Pancreas (tissue), 10 donors: ENCODE measurements around the gene LGALS7. TPM values are rescaled to one million over a fixed set of nuclear protein-coding genes. Genes with fewer than 3 reads are reported as not detected.
"Not testable (repeated sequence)": the region's sequence is repeated elsewhere in the genome, so short reads cannot be mapped to it uniquely, and the experiment has no call there.

Experiments
- ATAC-seq, 4 donors: fragments of 200-7000 bp; cut with Tn5 transposase; one replicate each; pipeline versions ENCODE4 v1.8.0 to v1.9.1; 2020; ENCODE audit warnings: mild to moderate bottlenecking in 4 of 4, moderate library complexity in 4 of 4
- DNase-seq, 6 donors: peaks; one replicate each; pipeline ENCODE4 v3.0.0-alpha.2; 2020
- FAIRE-seq: peaks from 2 replicates; lab custom pipeline; 2012; peaks lifted over from hg19 to GRCh38; lab: Jason Lieb, UNC
- H3K27ac ChIP-seq, 4 donors: fragments of 200-600 bp; sonication (generic); 1 replicate in 3 of 4; 2 replicates in 1 of 4; pipeline versions ENCODE4 v1.5.0 to v1.8.0; 2020
- H3K27me3 ChIP-seq, 4 donors: fragments of 200-600 bp; one replicate each; pipeline ENCODE4 v1.8.0; 2021
- H3K36me3 ChIP-seq, 3 donors: fragments of 200-600 bp; sonication (generic) in 1 of 3; one replicate each; pipeline versions ENCODE4 v1.5.0 to v1.8.0; 2020 to 2021
- H3K4me1 ChIP-seq, 3 donors: fragments of 200-600 bp; one replicate each; pipeline ENCODE4 v1.8.0; 2021
- H3K4me3 ChIP-seq, 4 donors: fragments of 200-600 bp; sonication (generic) in 2 of 4; one replicate each; pipeline versions ENCODE4 v1.5.0 to v1.8.0; 2020 to 2021
- H3K9me3 ChIP-seq, 4 donors: fragments of 200-600 bp; one replicate each; pipeline ENCODE4 v1.8.0; 2021
- CTCF ChIP-seq, 4 donors: fragments of 200-600 bp; sonication (generic) in 3 of 4; IDR thresholded peaks; one replicate each; pipeline versions ENCODE4 v1.5.0 to v1.8.0; 2021; ENCODE audit warnings: antibody characterized with exemption in 4 of 4
- WGBS, 2 donors: extraction: QIAGEN DNeasy Blood & Tissue Kit; methylation state at CpG; one replicate each; pipeline ENCODE4 v1.1.7; 2013; 5-methylcytosine and 5-hydroxymethylcytosine counted together
- intact Hi-C, 3 donors: fragments of 100-400 bp; cut with DNase I; formaldehyde crosslinking; loops; one replicate each; pipeline versions ENCODE4 v1.11.1 to v1.14.2; 2022
- polyA plus RNA-seq, 2 donors: library from polyadenylated mRNA; stranded (reverse); fragments of 200-250 nt; gene quantifications; one replicate each; pipeline ENCODE4 v1.2.3, GENCODE V29; 2013
- total RNA-seq, 6 donors: library from RNA; stranded (reverse); fragmentation: NEBNext Ultra II Directional in 4 of 6; extraction: Animal tissue kit (Norgen Biotek cat#: 25700) in 4 of 6; gene quantifications; one replicate each; pipeline versions ENCODE4 v1.2.1 to v1.2.4, GENCODE V29; 2021 to 2023
- donor health status: healthy with polysubstance abuse.
- donor health status: DM: no; HTN: no; CAD: no; lungs with moderate emphysema.
- donor health status: DM: no; HTN: no; CAD: no.
- donor health status: control.
- donor health status: control.
- donor health status: Bipolar disorder and iron deficiency.
- donor health status: DM: yes; HTN: yes; CAD: no.
- donor health status: DM: no; HTN: no; CAD: no.
- donor health status: DM: no; HTN: no; CAD: no.
- donor health status: DM: yes; HTN: yes; CAD: no.

Gene LGALS7
- total and polyA plus RNA-seq, 8 donors: not detected

GRCh38 chr19:38809592-38810252 is 36.4 kb upstream of the LGALS7 start:
- peaks cover 0 to 10% (median 9%) of the 10 kb centered on the region in 3 donors for H3K4me1 ChIP-seq
- H3K27ac ChIP-seq: no peak overlapping the region
- intact Hi-C loops: no loop called here
- no peak overlapping the region for H3K4me3 ChIP-seq
- H3K9me3 ChIP-seq: no peaks in the 10 kb centered on the region
- FAIRE-seq: no peak
- 94 to 96% methylated on average over 8 of the region's 8 CpGs for WGBS, 2 donors
- no peak for TF ChIP-seq CTCF (IDR thresholded peaks at IDR 0.05)
- ATAC-seq: no peak
- H3K36me3 ChIP-seq: no peaks in the 10 kb centered on the region
- H3K27me3 ChIP-seq: no peaks in the 10 kb centered on the region
- DNase-seq: no peak

- FAIRE-seq (no peak), DNase-seq (no peak), ATAC-seq (no peak)
- no peaks in the 10 kb centered on the region for H3K27me3 ChIP-seq
- WGBS, 2 donors: 95% methylated on average over 17 of the region's 17 CpGs
- H3K9me3 ChIP-seq: no peaks in the 10 kb centered on the region
- no peak overlapping the region for H3K27ac ChIP-seq
- TF ChIP-seq CTCF (IDR thresholded peaks at IDR 0.05): no peak
- intact Hi-C loops: no loop called here
- peaks cover 0 to 7% (median 7%) of the 10 kb centered on the region in 3 donors for H3K4me1 ChIP-seq
- H3K36me3 ChIP-seq: no peaks in the 10 kb centered on the region
- H3K4me3 ChIP-seq: no peak overlapping the region
These were observed 35.4 kb upstream of the LGALS7 start for GRCh38 chr19:38808741-38809140.

- H3K36me3 ChIP-seq, H3K4me3 ChIP-seq, ATAC-seq, H3K27ac ChIP-seq, H3K9me3 ChIP-seq, H3K4me1 ChIP-seq, FAIRE-seq, intact Hi-C loops, H3K27me3 ChIP-seq, DNase-seq: not testable (repeated sequence)
- WGBS, 2 donors: 79 to 83% methylated on average over 14 of the region's 18 CpGs
These were observed 34.2 kb upstream of the LGALS7 start for GRCh38 chr19:38807374-38808098.

- H3K36me3 ChIP-seq: no peaks in the 10 kb centered on the region
- no peak for FAIRE-seq
- 90 to 91% methylated on average over 6 of the region's 6 CpGs for WGBS, 2 donors
- H3K27me3 ChIP-seq: no peaks in the 10 kb centered on the region
- intact Hi-C loops: no loop called here
- DNase-seq: no peak
- no peaks in the 10 kb centered on the region for H3K9me3 ChIP-seq
- H3K27ac ChIP-seq: no peak overlapping the region
- no peak overlapping the region for H3K4me3 ChIP-seq
- ATAC-seq: no peak
- no peak for TF ChIP-seq CTCF (IDR thresholded peaks at IDR 0.05)
- no peaks in the 10 kb centered on the region for H3K4me1 ChIP-seq
These were observed 33.1 kb upstream of the LGALS7 start for GRCh38 chr19:38806371-38806770.

GRCh38 chr19:38805180-38805579 is 31.9 kb upstream of the LGALS7 start:
- Histone ChIP-seq H3K27ac (no peak overlapping the region), H3K36me3 (no peaks in the 10 kb centered on the region), H3K9me3 (no peaks in the 10 kb centered on the region), H3K27me3 (no peaks in the 10 kb centered on the region), H3K4me1 (no peaks in the 10 kb centered on the region), H3K4me3 (no peak overlapping the region)
- intact Hi-C loops: no loop called here
- no peak for DNase-seq
- no peak for TF ChIP-seq CTCF (IDR thresholded peaks at IDR 0.05)
- WGBS, 2 donors: 67 to 76% methylated on average over 1 of the region's 1 CpG
- ATAC-seq: no peak
- no peak for FAIRE-seq
